ENCODE measurements around the gene BRF1.

BRF1 gene

GRCh38 chr14:105210266-105211025 lies 90.4 kb downstream of the BRF1 start:
- no peak for DNase-seq (ENCODE audit: low spot score)

GRCh38 chr14:105209646-105210045 lies 91.2 kb downstream of the BRF1 start:
- no peak for DNase-seq (ENCODE audit: low spot score)

- no peak for DNase-seq (ENCODE audit: low spot score)
Observed at GRCh38 chr14:105209091-105209490, 91.7 kb downstream of the BRF1 start.

- DNase-seq (ENCODE audit: low spot score) = no peak
Observed at GRCh38 chr14:105208738-105209075, 92.1 kb downstream of the BRF1 start.

- DNase-seq (ENCODE audit: low spot score) = no peak
Observed at GRCh38 chr14:105207996-105208737, 92.6 kb downstream of the BRF1 start.

- DNase-seq (ENCODE audit: low spot score) = no peak
Observed at GRCh38 chr14:105207460-105207901, 93.3 kb downstream of the BRF1 start.

- DNase-seq (ENCODE audit: low spot score) = no peak
Observed at GRCh38 chr14:105206873-105207272, 93.9 kb downstream of the BRF1 start.

GRCh38 chr14:105205673-105206208 lies 95.1 kb downstream of the BRF1 start:
- no peak for DNase-seq (ENCODE audit: low spot score)

- no peak for DNase-seq (ENCODE audit: low spot score)
Observed at GRCh38 chr14:105204931-105205672, 95.7 kb downstream of the BRF1 start.

GRCh38 chr14:105204206-105204930 lies 96.4 kb downstream of the BRF1 start:
- peak; percentile 89 for DNase-seq (ENCODE audit: low spot score)

- no peak for DNase-seq (ENCODE audit: low spot score)
Observed at GRCh38 chr14:105203701-105204100, 97.1 kb downstream of the BRF1 start.

GRCh38 chr14:105203057-105203531 lies 97.7 kb downstream of the BRF1 start:
- peak; percentile 68 for DNase-seq (ENCODE audit: low spot score)

- DNase-seq (ENCODE audit: low spot score) = no peak
Observed at GRCh38 chr14:105201925-105202513, 98.8 kb downstream of the BRF1 start.

GRCh38 chr14:105201156-105201924 lies 99.5 kb downstream of the BRF1 start:
- DNase-seq (ENCODE audit: low spot score) = no peak

- DNase-seq (ENCODE audit: low spot score) = no peak
Observed at GRCh38 chr14:105200641-105201040, 100.2 kb downstream of the BRF1 start.

GRCh38 chr14:105200074-105200473 lies 100.7 kb downstream of the BRF1 start:
- no peak for DNase-seq (ENCODE audit: low spot score)

- DNase-seq (ENCODE audit: low spot score) = no peak
Observed at GRCh38 chr14:105199093-105199492, 101.7 kb downstream of the BRF1 start.

- DNase-seq (ENCODE audit: low spot score) = no peak
Observed at GRCh38 chr14:105198588-105198987, 102.2 kb downstream of the BRF1 start.

GRCh38 chr14:105197211-105197641 lies 103.6 kb downstream of the BRF1 start:
- DNase-seq (ENCODE audit: low spot score) = no peak

- no peak for DNase-seq (ENCODE audit: low spot score)
Observed at GRCh38 chr14:105196265-105196960, 104.4 kb downstream of the BRF1 start.
